Measurements from ENCODE around the gene PUSL1. TPM values are rescaled to one million over a fixed set of nuclear protein-coding genes. Genes with fewer than 3 reads are reported as not detected.

The PUSL1 gene
- total and polyA plus RNA-seq, 2 of the 13 experiments (the other 11 are each of a cell fraction or from before 2014, with no cell fraction given): 8.3 to 22.2 TPM

- 0 out of 2 replicates have a peak, but pooled peaks have one; percentile 5 for TF ChIP-seq KDM2A (CRISPR knock-in tag; IDR thresholded peaks at IDR 0.05; ENCODE audit: borderline replicate concordance, low read depth)
- no peak for TF ChIP-seq ZNF292 (CRISPR knock-in tag; IDR thresholded peaks at IDR 0.05; ENCODE audit: borderline replicate concordance, low read depth)
- no peak for TF ChIP-seq MIXL1 (CRISPR knock-in tag; IDR thresholded peaks at IDR 0.05)
- TF ChIP-seq ZFP82 (CRISPR knock-in tag; IDR thresholded peaks at IDR 0.05; ENCODE audit: borderline replicate concordance): no peak
- no peak for TF ChIP-seq DNMT1 (CRISPR knock-in tag; IDR thresholded peaks at IDR 0.05)
- TF ChIP-seq, protein P1, sequence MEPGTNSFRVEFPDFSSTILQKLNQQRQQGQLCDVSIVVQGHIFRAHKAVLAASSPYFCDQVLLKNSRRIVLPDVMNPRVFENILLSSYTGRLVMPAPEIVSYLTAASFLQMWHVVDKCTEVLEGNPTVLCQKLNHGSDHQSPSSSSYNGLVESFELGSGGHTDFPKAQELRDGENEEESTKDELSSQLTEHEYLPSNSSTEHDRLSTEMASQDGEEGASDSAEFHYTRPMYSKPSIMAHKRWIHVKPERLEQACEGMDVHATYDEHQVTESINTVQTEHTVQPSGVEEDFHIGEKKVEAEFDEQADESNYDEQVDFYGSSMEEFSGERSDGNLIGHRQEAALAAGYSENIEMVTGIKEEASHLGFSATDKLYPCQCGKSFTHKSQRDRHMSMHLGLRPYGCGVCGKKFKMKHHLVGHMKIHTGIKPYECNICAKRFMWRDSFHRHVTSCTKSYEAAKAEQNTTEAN (CRISPR knock-in tag; conservative IDR thresholded peaks at IDR 0.05): no peak
- TF ChIP-seq ZEB1 (IDR thresholded peaks at IDR 0.05; ENCODE audit: insufficient replicate concordance, low read depth): no peak
- no peak for TF ChIP-seq ZNF543 (CRISPR knock-in tag; IDR thresholded peaks at IDR 0.05)
- no peak for TF ChIP-seq TCF12 (IDR thresholded peaks at IDR 0.05)
- peak; percentile 29; the same call in 1 of the 2 replicates for TF ChIP-seq TCF12 (CRISPR knock-in tag; IDR thresholded peaks at IDR 0.05)
- peak; percentile 18; the same call in 1 of the 2 replicates for TF ChIP-seq POLR2AphosphoS2 (IDR thresholded peaks at IDR 0.05; ENCODE audit: low read depth, low read length)
- 0 out of 2 replicates have a peak, but pooled peaks have one; percentile 4 for TF ChIP-seq ZNF607 (CRISPR knock-in tag; IDR thresholded peaks at IDR 0.05; ENCODE audit: borderline replicate concordance)
- TF ChIP-seq, protein P2, sequence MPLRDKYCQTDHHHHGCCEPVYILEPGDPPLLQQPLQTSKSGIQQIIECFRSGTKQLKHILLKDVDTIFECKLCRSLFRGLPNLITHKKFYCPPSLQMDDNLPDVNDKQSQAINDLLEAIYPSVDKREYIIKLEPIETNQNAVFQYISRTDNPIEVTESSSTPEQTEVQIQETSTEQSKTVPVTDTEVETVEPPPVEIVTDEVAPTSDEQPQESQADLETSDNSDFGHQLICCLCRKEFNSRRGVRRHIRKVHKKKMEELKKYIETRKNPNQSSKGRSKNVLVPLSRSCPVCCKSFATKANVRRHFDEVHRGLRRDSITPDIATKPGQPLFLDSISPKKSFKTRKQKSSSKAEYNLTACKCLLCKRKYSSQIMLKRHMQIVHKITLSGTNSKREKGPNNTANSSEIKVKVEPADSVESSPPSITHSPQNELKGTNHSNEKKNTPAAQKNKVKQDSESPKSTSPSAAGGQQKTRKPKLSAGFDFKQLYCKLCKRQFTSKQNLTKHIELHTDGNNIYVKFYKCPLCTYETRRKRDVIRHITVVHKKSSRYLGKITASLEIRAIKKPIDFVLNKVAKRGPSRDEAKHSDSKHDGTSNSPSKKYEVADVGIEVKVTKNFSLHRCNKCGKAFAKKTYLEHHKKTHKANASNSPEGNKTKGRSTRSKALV (CRISPR knock-in tag; IDR thresholded peaks at IDR 0.05): no peak
- TF ChIP-seq TIGD3 (CRISPR knock-in tag; IDR thresholded peaks at IDR 0.05; ENCODE audit: borderline replicate concordance): no peak
- no peak for TF ChIP-seq KDM5A (IDR thresholded peaks at IDR 0.05; ENCODE audit: borderline replicate concordance, low read length)
- TF ChIP-seq ZNF512 (CRISPR knock-in tag; IDR thresholded peaks at IDR 0.05): no peak
- TF ChIP-seq, protein P3, sequence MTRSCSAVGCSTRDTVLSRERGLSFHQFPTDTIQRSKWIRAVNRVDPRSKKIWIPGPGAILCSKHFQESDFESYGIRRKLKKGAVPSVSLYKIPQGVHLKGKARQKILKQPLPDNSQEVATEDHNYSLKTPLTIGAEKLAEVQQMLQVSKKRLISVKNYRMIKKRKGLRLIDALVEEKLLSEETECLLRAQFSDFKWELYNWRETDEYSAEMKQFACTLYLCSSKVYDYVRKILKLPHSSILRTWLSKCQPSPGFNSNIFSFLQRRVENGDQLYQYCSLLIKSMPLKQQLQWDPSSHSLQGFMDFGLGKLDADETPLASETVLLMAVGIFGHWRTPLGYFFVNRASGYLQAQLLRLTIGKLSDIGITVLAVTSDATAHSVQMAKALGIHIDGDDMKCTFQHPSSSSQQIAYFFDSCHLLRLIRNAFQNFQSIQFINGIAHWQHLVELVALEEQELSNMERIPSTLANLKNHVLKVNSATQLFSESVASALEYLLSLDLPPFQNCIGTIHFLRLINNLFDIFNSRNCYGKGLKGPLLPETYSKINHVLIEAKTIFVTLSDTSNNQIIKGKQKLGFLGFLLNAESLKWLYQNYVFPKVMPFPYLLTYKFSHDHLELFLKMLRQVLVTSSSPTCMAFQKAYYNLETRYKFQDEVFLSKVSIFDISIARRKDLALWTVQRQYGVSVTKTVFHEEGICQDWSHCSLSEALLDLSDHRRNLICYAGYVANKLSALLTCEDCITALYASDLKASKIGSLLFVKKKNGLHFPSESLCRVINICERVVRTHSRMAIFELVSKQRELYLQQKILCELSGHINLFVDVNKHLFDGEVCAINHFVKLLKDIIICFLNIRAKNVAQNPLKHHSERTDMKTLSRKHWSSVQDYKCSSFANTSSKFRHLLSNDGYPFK (CRISPR knock-in tag; IDR thresholded peaks at IDR 0.05; ENCODE audit: borderline replicate concordance): 0 out of 2 replicates have a peak, but pooled peaks have one; percentile 2
Measured at GRCh38 chr1:1330366-1331067, 22.1 kb downstream of the PUSL1 start (continued).

Data from HepG2 (cell line).